Amniotic epithelial cell (primary cell): ENCODE measurements around the gene ZCCHC18.
A peak's percentile ranks its signal among the peaks of the same experiment; 100 is the strongest.
"Not testable (repeated sequence)": the region's sequence is repeated elsewhere in the genome, so short reads cannot be mapped to it uniquely, and the experiment has no call there.

Experiments
- DNase-seq: peaks from one replicate; pipeline ENCODE4 v3.0.0-alpha.2; 2010; ENCODE audit warnings: low read depth

ZCCHC18 gene

DNA sequence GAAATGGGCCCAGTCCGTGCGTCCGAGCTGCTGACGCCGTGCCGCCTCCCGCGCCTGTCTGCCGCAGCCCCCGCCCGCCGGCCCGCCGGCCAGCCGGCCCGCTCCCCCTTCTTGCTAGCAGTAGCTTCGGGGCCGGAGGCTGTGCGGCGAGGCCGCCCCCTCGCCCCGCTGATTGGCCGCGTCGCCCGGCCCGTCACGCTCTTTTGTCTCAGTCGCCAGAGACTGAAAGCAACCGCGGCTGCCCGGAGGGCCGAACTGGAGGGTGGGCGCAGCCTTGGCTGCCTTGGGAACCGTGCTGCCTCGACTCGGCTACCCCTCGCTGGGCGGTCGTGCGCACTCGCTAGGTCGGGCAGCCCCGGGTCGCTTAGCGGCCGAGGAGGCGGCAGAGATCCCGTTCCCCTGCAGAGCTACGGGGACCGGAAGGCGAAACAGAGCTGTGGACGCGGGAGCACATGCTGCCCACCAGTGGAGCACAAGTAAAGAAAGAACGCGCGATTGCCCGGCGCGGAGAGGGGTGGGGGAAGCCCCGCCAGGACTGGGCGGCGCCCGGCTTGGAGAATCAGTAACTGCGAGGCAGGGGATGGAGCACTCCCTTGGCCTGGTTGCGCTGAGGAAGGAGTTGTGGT, at the start of gene ZCCHC18:
Gene ZCCHC18 (plus strand): TSS at position 198 of the 626 bp plus-strand sequence. CDS start 1,589 bp downstream, outside the sequence.
- peak; percentile 20 for DNase-seq

DNA sequence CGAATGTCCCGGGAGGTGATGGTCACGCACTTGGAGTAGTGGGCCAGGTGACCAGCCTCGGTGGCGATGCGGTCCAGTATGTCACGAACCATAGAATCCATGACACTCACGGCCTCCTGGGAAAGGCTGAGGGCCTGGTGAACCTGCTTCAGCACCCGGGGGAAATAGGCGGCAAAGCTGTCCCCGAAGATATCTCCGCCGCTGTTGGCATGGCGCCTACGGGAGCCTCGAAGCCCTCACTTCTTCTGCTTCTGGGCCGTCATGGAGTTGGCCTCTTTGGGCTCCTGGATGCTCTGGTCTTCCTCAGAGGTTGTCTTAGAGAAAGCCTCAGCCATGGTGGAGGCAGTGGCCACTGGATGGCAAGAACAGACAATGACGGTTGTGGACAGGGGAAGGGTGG, 49.7 kb upstream of the ZCCHC18 start:
- not testable (repeated sequence) for DNase-seq

DNA sequence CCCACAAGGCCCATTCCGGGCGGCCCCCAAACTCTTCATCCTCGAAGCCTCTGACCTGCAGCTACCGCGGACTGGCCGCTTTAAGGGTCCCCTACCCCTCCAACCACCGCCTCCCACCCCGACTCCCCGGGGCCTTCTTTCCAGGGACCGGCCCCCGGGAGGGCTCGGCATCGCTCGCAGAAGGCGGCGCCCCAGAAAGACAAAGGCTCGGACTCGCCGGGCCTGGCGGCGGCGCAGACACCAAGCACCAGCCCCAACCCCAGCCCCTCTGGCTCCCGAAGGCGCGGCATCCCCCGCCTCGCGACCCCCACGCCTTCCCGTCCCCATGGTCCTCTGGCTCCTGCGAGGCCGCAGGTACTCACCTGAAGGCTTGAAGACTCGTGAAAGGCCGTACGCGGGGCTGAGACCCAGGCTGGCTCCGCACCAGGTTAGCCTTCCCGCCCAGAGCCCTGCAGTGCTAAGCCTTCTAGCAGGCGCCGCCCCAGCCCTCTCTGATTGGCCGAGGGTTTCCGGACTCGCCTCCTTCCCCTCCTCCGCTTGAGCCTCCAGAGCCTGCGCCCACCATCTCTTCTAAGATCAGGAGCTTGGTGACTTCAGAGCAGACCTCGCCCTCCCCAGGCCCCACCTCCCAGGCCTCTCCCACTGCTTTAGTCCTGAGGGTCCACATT, 36.4 kb upstream of the ZCCHC18 start, which contains the start of gene TMSB15C:
Gene TMSB15C (minus strand): TSS at position 459 of the 668 bp plus-strand sequence.
- not testable (repeated sequence) for DNase-seq

DNA sequence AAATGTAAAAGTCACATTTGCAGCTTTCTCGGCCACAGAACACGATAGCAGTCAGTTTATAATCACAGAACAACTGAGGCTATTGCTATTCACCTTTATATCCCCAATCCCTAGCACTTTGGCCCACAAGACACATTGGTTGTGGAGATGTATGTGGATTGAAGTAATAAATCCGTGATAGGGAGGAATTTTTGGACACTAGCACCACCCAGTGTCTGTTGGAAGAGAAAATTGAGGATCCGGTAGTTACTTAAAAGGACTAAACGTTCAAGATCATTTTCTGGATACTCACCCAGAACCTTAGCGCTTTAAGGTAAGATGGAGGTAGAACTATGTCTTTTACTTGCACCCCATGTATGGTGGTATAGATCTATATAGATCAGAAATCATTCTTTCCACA, 34.5 kb upstream of the ZCCHC18 start:
- not testable (repeated sequence) for DNase-seq

DNA sequence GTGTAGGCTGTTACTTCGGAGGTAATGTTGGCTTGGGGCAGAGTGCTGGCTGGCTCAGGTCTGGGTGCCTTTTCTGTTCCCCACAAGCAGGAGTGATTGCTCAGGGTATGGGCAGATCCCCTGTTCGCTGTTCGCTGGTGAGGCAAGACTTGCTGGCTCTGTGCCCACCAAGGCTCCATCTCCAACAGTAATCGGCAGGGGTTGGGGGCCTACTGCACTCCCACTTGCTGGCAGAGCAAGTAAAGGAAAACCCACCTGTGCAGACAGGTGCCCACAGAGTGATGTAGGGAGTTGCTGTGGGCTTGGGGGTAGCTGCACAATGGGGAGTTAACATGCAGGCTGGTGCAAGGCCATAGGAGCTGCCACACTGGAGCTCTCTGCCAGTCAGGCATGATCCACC, 28.3 kb upstream of the ZCCHC18 start:
- no peak for DNase-seq

DNA sequence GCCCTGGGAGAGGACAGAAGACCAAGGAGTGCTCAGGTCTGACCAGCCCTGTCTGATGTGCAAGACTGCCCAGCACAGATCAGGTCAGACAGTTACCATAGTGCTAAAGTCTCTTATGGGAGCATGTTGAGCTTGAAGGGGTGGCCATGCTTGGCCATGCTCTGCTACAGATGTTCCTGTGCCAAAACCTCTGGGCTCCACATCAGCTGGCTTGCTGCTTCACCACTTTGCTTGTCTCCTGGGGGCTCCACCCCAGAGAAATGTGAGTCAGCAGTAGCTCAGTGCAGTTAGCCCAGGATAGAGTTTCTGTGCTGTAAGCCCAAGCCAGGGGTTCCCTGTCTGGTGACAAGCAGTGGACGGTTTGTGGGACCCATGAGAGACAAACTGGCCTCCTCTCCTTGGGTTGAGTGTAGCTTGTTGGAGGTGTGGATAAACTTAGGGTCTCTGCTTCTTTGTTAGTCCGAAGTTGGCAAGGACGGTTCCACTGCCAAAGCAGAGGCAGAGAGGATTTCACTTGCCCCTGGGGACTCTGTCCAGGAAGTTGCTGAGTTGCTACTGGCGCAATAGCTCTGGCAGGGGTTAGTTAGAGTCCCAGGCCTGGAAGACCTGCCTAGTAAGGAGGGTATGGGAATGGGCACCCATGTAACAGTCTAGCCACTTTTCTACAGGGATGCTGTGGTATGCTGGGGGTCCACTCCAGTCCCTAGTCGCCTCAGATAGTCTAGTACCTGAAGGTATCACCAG, 27.6 kb upstream of the ZCCHC18 start:
- no peak for DNase-seq

DNA sequence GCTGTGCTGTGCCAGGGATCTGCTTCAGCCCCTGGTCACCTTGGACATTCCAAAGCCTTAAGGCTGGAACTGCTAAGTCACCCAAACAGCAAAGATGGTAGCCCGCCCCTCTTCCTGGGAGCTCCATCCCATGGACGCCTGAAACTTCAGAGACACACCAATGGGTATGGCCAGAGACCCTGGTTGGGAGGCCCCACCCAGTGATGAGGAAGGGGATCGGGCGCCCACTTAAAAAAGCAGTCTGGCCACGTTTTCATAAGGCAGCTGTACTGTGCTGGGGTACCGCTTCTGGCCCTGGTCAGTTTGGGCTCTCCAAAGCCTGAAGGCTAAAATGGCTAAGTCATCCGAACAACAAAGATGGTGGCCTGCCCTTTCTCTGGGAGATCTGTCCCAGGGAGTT, 26.8 kb upstream of the ZCCHC18 start:
- DNase-seq, result no peak

DNA sequence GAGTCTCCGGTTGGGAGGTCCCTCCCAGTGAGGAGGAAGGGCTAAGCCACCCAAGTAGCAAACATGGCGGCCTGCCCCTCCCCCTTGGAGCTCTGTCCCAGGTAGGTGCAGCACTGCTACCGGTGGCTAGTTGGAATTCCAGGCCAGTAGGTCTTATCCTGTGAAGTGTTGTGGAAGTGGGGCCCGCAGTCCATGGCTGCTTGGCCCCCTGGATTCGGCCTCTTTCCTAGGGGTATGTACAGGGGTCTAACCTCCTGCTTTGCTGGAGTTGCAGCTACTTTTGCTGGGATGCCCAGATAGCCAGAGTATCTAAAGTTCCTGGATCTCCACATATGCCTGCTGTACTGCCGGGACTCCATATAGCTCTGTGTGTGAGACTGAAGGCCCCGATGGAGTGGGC, 26.4 kb upstream of the ZCCHC18 start:
- no peak for DNase-seq

DNA sequence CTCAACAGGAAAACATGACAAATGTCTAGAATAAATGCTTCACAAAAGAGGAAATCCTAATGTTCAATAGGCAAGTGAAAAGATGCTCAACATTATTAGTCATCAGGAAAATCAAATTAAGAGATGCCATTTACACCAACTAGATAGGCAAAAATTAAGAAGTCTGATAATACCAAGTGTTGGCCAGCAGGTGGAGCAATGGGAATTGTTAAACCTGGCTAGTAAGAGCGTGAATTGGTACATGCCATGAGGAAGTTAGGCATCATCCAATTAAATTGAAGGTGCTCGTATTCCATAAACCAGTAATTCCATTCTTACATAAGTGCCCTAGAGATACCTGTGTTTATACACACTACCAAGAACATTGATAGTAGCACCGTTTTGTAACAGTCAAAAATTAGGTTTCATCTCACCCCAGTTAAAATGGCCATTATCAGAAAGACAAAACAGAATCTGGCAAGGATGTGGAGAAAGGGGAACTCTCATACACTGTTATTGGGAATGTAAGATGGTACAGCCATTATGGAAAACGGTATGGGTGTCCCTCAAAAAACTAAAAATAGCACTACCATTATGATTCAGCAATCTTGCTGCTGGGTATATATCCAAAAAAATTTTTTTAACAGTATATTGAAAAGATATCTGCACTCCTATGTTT, 14.0 kb upstream of the ZCCHC18 start:
- DNase-seq, result peak; percentile 71

DNA sequence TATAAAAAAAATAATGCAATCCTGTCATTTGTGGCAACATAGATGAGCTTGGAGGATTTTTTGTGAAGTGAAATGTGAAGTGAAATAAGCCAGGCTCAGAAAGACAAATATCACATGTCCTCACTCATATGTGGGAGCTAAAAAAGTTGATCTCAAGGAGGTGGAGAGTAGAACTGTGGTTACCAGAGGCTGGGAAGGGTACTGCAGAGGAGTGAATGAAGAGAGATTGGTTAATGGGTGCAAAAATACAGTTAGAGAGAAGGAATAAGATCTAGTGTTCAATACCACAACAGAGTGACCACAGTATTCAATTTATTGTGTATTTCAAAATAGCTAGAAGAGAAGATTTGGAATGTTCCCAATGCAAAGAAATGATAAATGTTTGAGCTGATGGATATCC, 13.4 kb upstream of the ZCCHC18 start:
- DNase-seq, result no peak

DNA sequence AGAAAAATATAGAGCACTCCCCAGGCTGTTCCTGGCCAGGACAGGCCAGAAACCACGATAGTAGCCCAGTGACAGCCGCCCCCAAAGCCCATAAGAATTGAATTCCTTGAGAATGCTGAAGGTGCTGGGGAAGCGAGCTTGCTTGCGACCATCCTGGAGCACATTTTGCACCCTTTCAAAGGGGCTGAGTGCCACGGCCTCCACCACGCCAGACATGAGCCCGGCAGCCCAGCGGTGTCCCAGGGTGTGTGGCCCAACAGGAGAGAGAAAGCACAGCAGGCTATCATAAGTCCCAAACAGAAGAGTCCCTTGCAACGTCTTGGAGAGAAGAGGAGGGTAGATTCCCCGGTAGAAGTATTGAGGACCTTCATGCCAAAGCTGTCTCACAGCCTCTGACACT, 7.6 kb upstream of the ZCCHC18 start:
- DNase-seq, result no peak

DNA sequence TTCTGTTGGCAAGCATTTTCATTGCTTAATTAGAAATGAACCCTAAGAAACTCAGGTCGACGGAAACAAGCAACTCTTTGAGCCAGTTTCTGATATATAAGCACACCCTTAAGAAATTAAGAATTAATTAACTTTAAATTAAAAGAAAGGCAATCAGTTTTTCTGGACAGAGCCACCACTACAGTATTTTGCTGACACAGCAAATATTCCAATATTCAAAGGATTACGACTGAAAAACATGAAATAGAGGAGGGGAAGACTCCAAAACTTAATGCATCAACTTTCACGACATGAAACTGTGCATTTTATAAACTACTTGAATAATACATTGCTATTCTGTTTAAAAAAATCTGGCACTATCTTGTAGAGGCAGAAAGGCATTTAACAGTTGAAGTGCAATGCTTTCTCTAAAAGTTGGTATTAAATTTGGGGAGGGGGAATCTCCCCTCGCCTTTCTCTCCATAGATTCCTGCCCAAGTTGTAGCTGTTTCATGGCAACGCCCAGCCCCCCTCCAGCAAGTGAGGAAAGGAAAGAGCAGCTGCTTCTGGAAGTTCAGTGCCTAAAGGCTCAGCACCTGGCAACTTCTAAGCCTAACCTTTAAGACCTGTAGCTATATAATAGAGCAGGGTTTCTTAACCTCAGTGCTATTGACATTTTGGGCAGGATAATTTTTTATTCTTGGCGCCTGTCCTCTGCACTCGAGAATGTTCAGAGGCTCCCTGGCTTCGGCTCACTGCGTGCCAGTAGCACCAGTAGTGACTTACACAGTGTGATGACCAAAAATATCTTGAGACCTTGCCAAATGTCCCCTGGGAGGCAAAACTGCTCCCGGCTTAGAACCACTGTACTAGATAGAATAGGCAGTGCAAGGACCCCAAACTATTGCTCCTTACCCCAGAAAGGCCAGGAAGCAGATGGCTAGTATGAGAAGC, 6.7 kb upstream of the ZCCHC18 start:
- DNase-seq, result no peak

DNA sequence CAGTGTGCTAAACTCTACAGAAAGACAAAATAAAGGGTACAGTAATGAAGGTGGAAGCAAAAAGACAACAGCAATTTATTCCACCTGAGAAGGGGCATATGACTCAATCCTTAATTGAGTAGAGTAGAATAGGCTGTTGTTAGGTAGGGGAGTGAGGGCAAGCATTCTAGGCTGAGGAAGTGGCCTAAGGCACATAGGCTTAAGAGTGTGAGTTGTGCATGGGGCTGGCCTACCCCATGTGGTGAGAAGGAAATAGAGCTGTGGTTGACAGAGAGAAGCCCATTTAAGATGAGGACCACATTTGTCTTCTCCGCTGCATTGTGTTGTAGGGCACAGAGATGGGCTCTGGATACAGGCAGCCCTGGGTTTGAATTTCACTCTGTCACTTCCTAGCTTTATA, 3.4 kb upstream of the ZCCHC18 start:
- DNase-seq, result no peak

DNA sequence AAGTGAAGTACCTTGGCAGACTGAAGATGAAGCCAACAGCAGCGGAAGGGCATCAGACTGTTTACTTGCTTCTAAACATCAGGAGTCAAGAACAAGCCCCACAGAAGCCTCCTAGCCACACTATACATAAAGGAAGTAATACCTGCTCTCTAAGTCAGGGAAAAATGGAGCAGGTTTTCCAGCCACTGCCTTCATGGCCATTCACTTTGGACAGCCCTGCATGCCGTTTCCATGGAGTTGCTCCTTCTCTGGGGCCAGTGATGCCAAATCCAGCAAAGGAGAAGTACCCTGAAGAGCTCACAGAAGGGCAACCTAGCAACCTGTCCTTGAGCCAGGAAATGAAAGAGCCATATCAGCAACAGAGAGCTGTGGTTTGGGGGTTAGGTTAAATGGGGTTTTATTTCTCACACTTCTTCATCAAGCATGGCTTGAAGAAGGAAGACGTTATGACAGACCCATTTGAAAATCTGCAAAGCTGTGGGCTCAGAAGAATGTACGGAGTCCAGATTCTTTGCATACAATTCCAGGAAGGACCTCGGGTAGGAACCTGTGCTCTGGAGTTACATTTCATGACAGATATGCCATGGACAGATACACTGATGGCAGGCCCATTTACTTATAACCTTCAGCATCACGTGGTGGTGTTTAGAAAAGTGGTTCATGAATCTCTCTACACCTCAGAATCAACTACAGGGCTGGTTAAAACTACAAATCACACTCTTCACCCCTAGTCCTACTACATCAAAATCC, 1.7 kb upstream of the ZCCHC18 start:
- not testable (repeated sequence) for DNase-seq

DNA sequence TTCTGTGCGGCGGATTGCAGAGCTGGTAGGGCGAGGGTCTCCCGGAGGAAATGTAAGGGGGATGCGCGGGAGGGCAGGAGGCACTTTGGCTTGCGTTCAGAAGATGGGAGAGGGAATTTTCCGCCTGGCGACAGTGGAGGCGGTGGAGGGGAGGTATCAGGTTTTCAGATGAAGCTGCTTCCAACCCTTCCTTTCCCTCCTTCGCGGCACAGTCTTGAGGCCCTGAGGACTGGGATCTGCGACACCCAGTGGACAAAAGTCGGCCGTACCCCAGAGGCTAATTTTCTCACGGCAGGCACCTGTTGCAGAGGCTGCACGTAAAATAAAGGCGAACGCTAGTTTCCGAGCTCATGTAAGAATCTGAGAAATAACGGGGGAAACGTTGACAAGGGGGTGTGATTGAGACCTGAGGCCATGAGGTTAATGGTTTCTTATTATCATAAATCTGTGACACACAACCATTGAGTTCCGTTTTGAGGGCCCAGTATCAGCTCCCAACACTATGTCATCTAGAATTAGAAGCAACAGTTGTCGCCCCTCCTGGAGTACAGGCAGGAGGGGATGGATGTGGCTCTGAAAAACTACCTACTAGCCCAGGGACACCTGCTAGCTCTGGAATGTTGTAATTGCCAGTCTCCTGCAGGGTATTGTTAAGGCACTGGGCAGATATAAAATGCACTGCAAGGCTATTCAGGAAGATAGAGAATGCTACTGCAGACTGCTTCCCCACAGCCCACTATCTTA, 1.1 kb downstream of the ZCCHC18 start:
- DNase-seq, result peak; percentile 15

DNA sequence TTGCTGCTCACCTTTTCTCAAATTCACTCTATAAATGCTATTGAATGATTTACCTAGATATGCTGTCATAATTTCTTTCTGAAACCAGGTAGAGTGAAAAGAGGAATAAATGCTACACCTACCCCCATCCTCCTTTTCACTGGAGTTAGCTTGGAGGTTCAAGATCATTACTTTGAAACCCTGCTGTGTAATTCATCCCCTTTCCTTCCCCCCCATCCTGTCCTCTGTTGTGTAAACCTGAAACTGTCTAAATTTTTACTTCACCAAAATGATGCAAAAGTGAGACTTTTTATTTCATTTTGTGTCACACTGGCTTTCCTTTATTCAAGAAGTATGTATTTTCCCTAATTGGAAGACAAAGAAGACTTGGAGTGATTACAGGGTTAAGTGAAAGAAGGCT, 5.4 kb downstream of the ZCCHC18 start:
- no peak for DNase-seq

DNA sequence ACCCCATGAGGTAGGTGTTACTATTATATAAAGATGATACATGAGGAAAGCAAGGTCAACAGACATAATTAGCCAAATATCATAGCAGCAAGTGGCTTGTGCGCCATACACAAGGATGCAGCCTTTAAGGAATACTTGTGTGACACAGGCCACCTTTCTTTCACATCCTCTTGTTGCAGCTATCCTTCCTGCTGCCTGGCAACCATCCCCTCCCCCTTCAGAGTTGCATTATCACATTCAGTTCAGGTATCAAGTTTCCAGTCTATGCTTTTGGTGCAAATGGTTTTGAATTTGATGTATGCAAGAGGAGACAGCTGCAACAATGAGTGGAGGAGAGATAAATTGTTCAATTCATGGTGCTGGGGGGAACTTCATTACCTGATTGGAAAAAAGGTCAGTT, 6.4 kb downstream of the ZCCHC18 start:
- no peak for DNase-seq

DNA sequence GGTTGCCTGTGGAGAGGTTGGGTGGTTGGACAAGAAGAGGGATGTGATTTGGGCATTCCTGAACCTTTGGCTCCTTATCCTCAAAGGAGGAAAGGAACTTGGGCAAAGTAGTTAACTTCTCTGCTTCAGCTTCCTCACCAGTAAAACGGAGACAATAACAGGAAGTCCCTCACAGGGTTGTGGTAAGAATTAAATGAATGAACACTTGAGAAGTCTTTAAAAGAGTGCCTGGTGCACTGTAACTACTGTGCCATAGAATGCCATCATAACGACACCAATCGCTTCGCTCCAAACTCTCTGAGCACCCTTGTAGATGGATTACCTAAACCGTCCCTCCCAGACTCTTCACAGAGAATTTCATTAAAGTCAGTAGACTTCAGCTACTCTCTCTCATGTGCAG, 10.5 kb downstream of the ZCCHC18 start:
- DNase-seq, result no peak

DNA sequence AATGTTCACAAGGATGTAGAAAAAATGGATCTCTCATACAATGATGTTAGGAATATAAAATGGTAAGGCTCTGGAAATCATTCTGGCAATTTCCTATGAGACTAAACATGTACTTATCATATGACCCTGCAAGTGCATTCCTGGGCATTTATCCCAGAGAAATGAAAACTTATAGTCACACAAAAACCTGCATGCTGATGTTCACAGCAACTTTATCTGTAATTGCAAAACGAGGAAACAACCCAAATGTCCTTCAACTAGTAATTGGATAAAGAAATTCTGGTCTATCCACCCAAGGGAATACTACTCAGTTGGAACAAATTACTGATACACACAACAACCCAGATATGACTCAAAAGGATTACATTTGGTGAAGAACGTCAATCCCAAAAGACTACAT, 14.5 kb downstream of the ZCCHC18 start:
- no peak for DNase-seq

DNA sequence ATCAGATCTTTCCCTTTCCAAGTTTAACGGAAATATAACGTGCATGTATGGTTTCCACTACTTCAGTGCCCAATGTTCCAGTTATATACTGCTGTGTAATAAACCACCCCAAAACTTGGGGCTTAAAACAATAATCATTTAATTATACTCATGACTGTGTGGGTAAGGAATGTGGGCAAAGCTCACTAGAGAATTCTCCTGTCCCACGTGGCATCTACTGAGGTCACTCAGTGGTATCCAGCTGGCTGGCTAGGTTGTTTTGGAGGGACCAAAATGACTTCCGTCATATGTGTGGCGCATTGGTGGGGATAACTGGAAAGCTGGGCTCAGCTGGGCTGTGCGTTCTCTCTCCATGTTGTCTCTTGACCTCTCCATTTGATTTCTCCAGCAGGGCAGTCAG, 18.5 kb downstream of the ZCCHC18 start:
- DNase-seq, result no peak
